GM12892 (cell line): ENCODE data around the gene SPRTN.

Source experiments
- POLR2A ChIP-seq: IDR thresholded peaks from 2 replicates; pipeline ENCODE4 v1.6.1; 2011; ENCODE audit warnings: low read depth, low read length, control low read depth
- POLR2AphosphoS5 ChIP-seq: IDR thresholded peaks from 2 replicates; pipeline ENCODE4 v1.6.1; 2011; ENCODE audit warnings: low read depth, low read length, control low read depth
- TAF1 ChIP-seq: IDR thresholded peaks from 2 replicates; pipeline ENCODE4 v1.6.1; 2011; ENCODE audit warnings: low read depth, mild to moderate bottlenecking, control low read depth, low read length, borderline replicate concordance

DNA sequence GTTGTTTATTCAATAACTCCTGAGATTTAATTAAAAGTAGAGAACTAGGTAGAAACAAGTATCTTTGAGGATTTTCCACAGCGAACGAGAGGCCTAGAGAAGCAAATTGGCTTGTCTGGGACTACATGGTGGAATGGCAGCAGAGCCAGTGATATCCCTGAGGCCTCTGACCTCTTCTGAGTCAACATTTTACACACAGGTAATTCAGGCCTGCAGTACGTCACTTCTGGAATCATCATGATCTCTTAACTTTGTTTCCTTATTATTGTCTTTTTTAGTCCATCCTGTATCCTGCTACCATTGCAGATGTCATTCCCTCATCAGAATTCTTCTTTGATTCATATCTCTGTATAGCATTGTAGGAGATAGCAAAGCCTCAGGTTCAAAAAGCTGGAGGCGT lies 9.9 kb downstream of the SPRTN start:
- TF ChIP-seq POLR2A (no peak), POLR2AphosphoS5 (no peak), TAF1 (no peak)
